Activated CD4-positive, alpha-beta T cell treated with anti-CD3 and anti-CD28 coated beads, Interleukin-2, Interleukin-4, amounts not matched to agents 100 ng/mL and 50 ng/mL, durations not matched to agents 16 hours and 8 hours (primary cell): ENCODE data around the gene SPATA9.
A peak's percentile ranks its signal among the peaks of the same experiment; 100 is the strongest.

Experiments
- DNase-seq: peaks from one replicate; pipeline ENCODE4 v3.0.0-alpha.2; 2020; ENCODE audit warnings: low spot score

The SPATA9 gene

GRCh38 chr5:95682891-95683290 is at the start of gene SPATA9:
Gene SPATA9, minus strand, starts transcription at chr5:95682991. Its CDS starts 137 bp downstream, at chr5:95682854.
- DNase-seq, result no peak

- DNase-seq, result no peak
Observed at GRCh38 chr5:95731571-95732554, 49.1 kb upstream of the SPATA9 start.

DNA sequence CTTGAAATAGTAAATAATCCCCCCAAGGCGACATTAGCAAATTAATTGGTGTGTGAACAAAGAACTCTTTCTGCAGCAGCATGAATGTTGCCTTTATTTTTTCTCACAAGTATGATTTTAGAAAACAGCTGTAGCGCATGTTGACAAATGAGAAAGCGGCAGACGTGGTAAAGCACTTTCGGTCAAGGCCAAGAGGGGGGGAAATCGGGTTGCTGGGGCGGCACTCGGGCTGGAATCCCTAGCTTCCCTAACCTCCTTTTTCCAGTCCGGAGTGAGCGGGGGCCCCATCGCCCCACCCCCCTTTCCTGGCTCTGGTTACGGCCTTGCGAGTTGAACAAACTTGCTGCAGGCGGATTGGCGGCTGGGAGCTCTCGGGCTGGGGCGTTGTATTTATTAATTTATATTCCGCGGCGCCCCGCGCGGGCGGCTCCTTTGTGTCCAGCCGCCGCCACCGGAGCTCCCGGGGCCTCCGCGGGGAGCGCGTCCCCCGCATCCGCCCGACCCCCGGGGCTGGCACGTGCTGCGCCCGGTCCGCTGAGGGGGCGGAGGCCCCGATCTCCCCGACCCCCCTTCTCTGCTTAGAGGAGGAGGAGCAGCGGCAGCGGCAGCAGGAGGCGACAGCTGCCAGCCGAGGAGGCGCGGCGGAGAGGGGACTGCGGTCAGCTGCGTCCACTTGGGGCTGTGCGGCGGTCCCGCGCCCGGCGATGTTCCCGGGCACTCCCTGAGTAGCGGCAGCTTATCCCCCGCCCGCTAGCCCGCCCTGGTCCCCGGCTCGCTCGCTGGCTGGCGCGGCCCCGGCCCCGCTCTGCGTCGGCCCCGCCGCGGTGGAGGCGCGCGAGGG is 48.2 kb upstream of the SPATA9 start, which contains the start of gene RHOBTB3:
Gene RHOBTB3 (plus strand): TSS at position 607 of the 841 bp plus-strand sequence. CDS start 347 bp downstream, outside the sequence.
- DNase-seq, result no peak

DNA sequence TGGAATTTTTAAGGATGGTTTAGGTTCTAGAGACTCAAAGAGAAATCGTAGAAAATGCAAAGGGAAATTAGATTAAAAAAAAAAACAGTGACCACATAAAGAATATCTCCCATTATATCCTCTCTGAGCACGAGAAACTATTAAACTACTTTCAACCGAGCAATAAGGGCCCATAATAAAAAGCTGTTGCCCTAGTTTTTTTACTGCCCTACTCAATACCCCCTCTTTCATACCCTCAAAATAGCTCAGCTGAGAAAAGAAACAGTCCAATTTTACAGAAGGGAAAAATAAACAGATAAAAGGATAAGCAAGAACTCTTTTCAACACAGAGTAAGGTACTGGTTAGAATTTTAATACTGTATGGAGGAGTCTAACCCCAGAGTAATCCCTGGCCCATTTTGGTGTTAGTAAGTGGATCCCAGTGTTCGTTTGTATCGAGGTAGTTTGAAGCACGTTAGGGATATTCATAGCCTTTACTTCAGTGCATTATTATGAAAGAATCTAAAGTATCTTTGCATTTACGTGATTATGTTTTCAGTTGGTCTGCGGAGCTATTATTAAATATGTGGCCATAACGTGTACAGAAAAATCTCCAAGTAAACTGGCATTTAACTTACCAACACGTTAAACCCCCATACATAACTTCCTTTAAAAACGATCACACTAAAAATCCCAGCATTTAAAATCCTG is 47.4 kb upstream of the SPATA9 start:
- no peak for DNase-seq

GRCh38 chr5:95729115-95730010 is 46.6 kb upstream of the SPATA9 start:
- DNase-seq, result no peak

- DNase-seq, result no peak
Observed at GRCh38 chr5:95728494-95729114, 45.8 kb upstream of the SPATA9 start.

- DNase-seq, result no peak
Observed at GRCh38 chr5:95727764-95728191, 45.0 kb upstream of the SPATA9 start.

GRCh38 chr5:95726811-95727763 is 44.3 kb upstream of the SPATA9 start:
- no peak for DNase-seq

- no peak for DNase-seq
Observed at GRCh38 chr5:95725937-95726810, 43.4 kb upstream of the SPATA9 start.

DNA sequence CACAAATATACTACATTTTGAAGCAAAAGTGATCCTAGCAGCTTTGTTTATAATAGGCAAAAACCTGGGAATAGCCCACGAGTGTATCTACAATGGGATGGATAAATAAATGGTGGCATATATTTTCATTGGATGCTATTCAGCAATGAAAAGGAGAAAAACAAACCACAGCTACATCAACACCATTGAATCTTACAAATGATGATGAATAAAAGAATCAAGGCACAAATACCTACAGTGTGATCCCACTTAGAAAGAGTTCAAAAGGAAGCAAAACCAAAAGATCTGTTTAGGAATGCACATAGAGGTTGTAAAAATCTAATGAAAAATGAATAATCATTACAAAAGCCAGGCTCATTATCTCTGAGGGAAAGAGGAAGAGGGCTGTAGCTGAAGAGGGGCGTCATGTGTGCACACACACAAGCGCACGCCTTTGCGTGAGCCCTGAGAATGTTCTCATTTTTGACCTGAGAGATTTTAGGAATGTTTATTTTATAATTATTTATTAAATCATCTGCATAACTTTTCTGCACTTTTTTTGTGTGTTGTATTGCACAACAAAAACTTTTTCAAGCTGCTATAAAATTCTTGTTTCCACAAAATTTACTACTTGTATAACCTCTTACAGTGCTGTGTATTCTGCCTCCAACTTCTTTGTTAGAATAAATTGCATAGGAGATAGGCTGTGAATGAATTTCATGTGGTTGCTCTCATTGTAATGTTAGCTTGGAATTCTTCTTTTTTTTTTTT is 42.5 kb upstream of the SPATA9 start:
- no peak for DNase-seq

GRCh38 chr5:95723632-95724369 is 41.0 kb upstream of the SPATA9 start:
- DNase-seq, result no peak

GRCh38 chr5:95721582-95722295 is 38.9 kb upstream of the SPATA9 start:
- DNase-seq, result no peak

- DNase-seq, result no peak
Observed at GRCh38 chr5:95720094-95720786, 37.4 kb upstream of the SPATA9 start.

GRCh38 chr5:95718738-95719137 is 35.9 kb upstream of the SPATA9 start:
- DNase-seq, result no peak

DNA sequence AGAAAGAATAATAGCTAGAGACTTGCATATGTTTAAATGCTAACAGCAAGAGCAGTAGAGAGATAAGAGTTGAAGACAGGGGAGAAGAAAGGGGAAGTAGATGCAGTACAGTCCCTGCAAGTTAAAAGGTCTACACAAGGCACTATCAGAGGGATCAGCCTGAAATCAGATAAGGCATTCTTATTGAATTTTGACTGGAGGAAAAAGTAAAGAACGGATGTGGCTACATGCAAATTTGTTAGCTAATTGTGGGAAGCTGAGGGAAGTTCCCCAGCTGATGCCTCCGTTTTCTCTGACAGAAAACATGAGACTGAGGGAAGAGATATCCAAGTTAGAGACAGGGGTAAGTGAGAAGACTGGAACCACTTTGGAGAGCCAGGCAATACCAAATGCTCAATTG is 35.4 kb upstream of the SPATA9 start:
- peak; percentile 72 for DNase-seq

- no peak for DNase-seq
Observed at GRCh38 chr5:95717439-95717838, 34.6 kb upstream of the SPATA9 start.
